Right lobe of liver (tissue), 6 donors: ENCODE measurements around the gene AATK. TPM values are rescaled to one million over a fixed set of nuclear protein-coding genes. Genes with fewer than 3 reads are reported as not detected.
"Not testable (repeated sequence)": the region's sequence is repeated elsewhere in the genome, so short reads cannot be mapped to it uniquely, and the experiment has no call there.

Experiments used
- ATAC-seq, 4 donors: fragments of 200-7000 bp; cut with Tn5 transposase; one replicate each; pipeline ENCODE4 v1.9.1; 2020; ENCODE audit warnings: mild to moderate bottlenecking in 4 of 4, moderate library complexity in 4 of 4
- DNase-seq, 3 donors: peaks; one replicate each; pipeline ENCODE4 v3.0.0-alpha.2; 2020
- H3K27ac ChIP-seq, 3 donors: fragments of 200-600 bp; one replicate each; pipeline ENCODE4 v1.8.0; 2022
- H3K27me3 ChIP-seq, 2 donors: fragments of 200-600 bp; one replicate each; pipeline ENCODE4 v1.8.0; 2022
- H3K36me3 ChIP-seq, 4 donors: fragments of 200-600 bp; sonication (generic) in 1 of 4; one replicate each; pipeline versions ENCODE4 v1.5.1 to v1.8.0; 2017 to 2022; ENCODE audit warnings: control low read depth in 1 of 4
- H3K4me1 ChIP-seq, 4 donors: fragments of 200-600 bp; sonication (generic) in 1 of 4; one replicate each; pipeline versions ENCODE4 v1.5.1 to v1.8.0; 2017 to 2022; ENCODE audit warnings: control low read depth in 1 of 4
- H3K4me3 ChIP-seq, 3 donors: fragments of 200-600 bp; one replicate each; pipeline ENCODE4 v1.8.0; 2022
- H3K9me3 ChIP-seq, 4 donors: fragments of 200-600 bp; sonication (generic) in 1 of 4; one replicate each; pipeline versions ENCODE4 v1.5.1 to v1.8.0; 2017 to 2022; ENCODE audit warnings: control low read depth in 1 of 4
- CTCF ChIP-seq, 4 donors: fragments of 200-600 bp in 3 of 4; fragments of 450-650 bp in 1 of 4; IDR thresholded peaks; one replicate each; pipeline versions ENCODE4 v1.5.1 to v1.8.0; 2016 to 2022; ENCODE audit warnings: antibody characterized with exemption in 4 of 4, mild to moderate bottlenecking in 2 of 4
- POLR2A ChIP-seq: fragments of 450-650 bp; IDR thresholded peaks from one replicate; pipeline ENCODE4 v1.6.1; 2017; ENCODE audit warnings: antibody characterized with exemption, mild to moderate bottlenecking
- WGBS: methylation state at CpG from one replicate; pipeline ENCODE4 v1.1.6; 2018; ENCODE audit warnings: low coverage, low lambda C conversion rate; ENCODE audit not compliant: insufficient coverage; ENCODE audit errors: missing lambda C conversion rate; 5-methylcytosine and 5-hydroxymethylcytosine counted together
- intact Hi-C, 2 donors: fragments of 100-400 bp; cut with DNase I; formaldehyde crosslinking; loops; one replicate each; pipeline versions ENCODE4 v1.11.2 to v1.14.1; 2022
- total RNA-seq, 6 experiments: library from RNA; depleted of rRNA in 2 of 6; stranded (reverse); fragments of >200 nt in 2 of 6; fragmentation: NEBNext Ultra II Directional in 3 of 6; extraction: Animal tissue kit (Norgen Biotek cat#: 25700) in 3 of 6; gene quantifications; one replicate each; pipeline versions ENCODE4 v1.1.0 to v1.2.4, GENCODE V29; 2016 to 2023
- donor health status: DM: no; HTN: yes; CAD: no.
- donor health status: DM: no; HTN: no; CAD: no.
- donor health status: DM: no; HTN: no; CAD: no.
- donor health status: DM: no; HTN: yes; CAD: no.
- donor health status: DM: no; HTN: yes; CAD: no.

Gene AATK
- total RNA-seq, 6 experiments from 2014 or later: 0.31 to 1.2 (median 0.86) TPM

- DNase-seq (peak in 1 of 3 donors; percentile 30), ATAC-seq (peak in 3 of 4 donors; percentile 32 to 51 (median 48))
- Histone ChIP-seq H3K4me1 (no peaks in the 10 kb centered on the region), H3K4me3 (no peak overlapping the region), H3K27ac (no peak overlapping the region), H3K9me3 (no peaks in the 10 kb centered on the region), H3K27me3 (no peaks in the 10 kb centered on the region), H3K36me3 (no peaks in the 10 kb centered on the region)
- 29% methylated on average over 3 of the region's 14 CpGs for WGBS
- TF ChIP-seq CTCF (IDR thresholded peaks at IDR 0.05) (no peak), POLR2A (no peak)
- intact Hi-C loops: loop anchor here in 1 of 2 donors (10.0 kb wide), 2 partner anchors 46 to 86 kb away; partner anchors contain the start of genes NDUFAF8 and TEPSIN
These were observed 17.0 kb downstream of the AATK start for GRCh38 chr17:81148986-81149533.

GRCh38 chr17:81148571-81148970 lies 17.4 kb downstream of the AATK start:
- no peak for DNase-seq
- WGBS: 60% methylated on average over 2 of the region's 15 CpGs
- no peaks in the 10 kb centered on the region for H3K9me3 ChIP-seq
- H3K4me3 ChIP-seq: no peak overlapping the region
- no peaks in the 10 kb centered on the region for H3K4me1 ChIP-seq
- no peak for ATAC-seq
- no peaks in the 10 kb centered on the region for H3K36me3 ChIP-seq
- no peaks in the 10 kb centered on the region for H3K27me3 ChIP-seq
- no peak overlapping the region for H3K27ac ChIP-seq
- intact Hi-C loops: loop anchor here in 1 of 2 donors (10.0 kb wide), 2 partner anchors 46 to 86 kb away; partner anchors contain the start of genes NDUFAF8 and TEPSIN
- TF ChIP-seq POLR2A (no peak), CTCF (IDR thresholded peaks at IDR 0.05) (no peak)

GRCh38 chr17:81147701-81148100 lies 18.3 kb downstream of the AATK start:
- no peak overlapping the region for H3K4me3 ChIP-seq
- DNase-seq (no peak), ATAC-seq (no peak)
- H3K27me3 ChIP-seq: no peaks in the 10 kb centered on the region
- no peak for TF ChIP-seq CTCF (IDR thresholded peaks at IDR 0.05)
- no peak for TF ChIP-seq POLR2A
- WGBS: 57% methylated on average over 10 of the region's 10 CpGs
- H3K4me1 ChIP-seq: peaks cover 0 to 3% (median 0%) of the 10 kb centered on the region in 4 donors
- H3K36me3 ChIP-seq: no peaks in the 10 kb centered on the region
- H3K9me3 ChIP-seq: no peaks in the 10 kb centered on the region
- intact Hi-C loops: loop anchor here in 1 of 2 donors (10.0 kb wide), 2 partner anchors 47 to 87 kb away; partner anchors contain the start of genes NDUFAF8 and TEPSIN
- H3K27ac ChIP-seq: no peak overlapping the region

- not testable (repeated sequence) for ATAC-seq, H3K36me3 ChIP-seq, H3K27me3 ChIP-seq, H3K4me3 ChIP-seq, H3K27ac ChIP-seq, H3K4me1 ChIP-seq, DNase-seq, H3K9me3 ChIP-seq
- intact Hi-C loops: loop anchor here in 1 of 2 donors (10.0 kb wide), 2 partner anchors 49 to 89 kb away; partner anchors contain the start of genes NDUFAF8 and TEPSIN
- 62% methylated on average over 6 of the region's 10 CpGs for WGBS
These were observed 19.8 kb downstream of the AATK start for GRCh38 chr17:81146208-81146607.

GRCh38 chr17:81144423-81144781 lies 21.6 kb downstream of the AATK start:
- Histone ChIP-seq H3K4me1 (peaks cover 0 to 7% (median 0%) of the 10 kb centered on the region in 4 donors), H3K27me3 (no peaks in the 10 kb centered on the region), H3K9me3 (no peaks in the 10 kb centered on the region), H3K27ac (no peak overlapping the region), H3K36me3 (no peaks in the 10 kb centered on the region), H3K4me3 (no peak overlapping the region)
- ATAC-seq (no peak), DNase-seq (no peak)
- TF ChIP-seq CTCF (IDR thresholded peaks at IDR 0.05): no peak
- no peak for TF ChIP-seq POLR2A
- intact Hi-C loops: loop anchor here in 1 of 2 donors (10.0 kb wide), 2 partner anchors 50 to 90 kb away; partner anchors contain the start of genes NDUFAF8 and TEPSIN
- 77% methylated on average over 4 of the region's 14 CpGs for WGBS
